Esophagus muscularis mucosa (tissue), 4 donors: Measurements from ENCODE around the gene ARHGEF38. TPM values are rescaled to one million over a fixed set of nuclear protein-coding genes. Genes with fewer than 3 reads are reported as not detected.

Experiments
- DNase-seq: peaks from one replicate; pipeline ENCODE4 v3.0.0-alpha.2; 2017; ENCODE audit errors: extremely low spot score
- H3K27ac ChIP-seq, 4 donors: fragments of 200-600 bp; sonication (generic); replicated peaks in 1 of 4; 1 replicate in 3 of 4; 2 replicates in 1 of 4; pipeline ENCODE4 v1.5.1; 2016 to 2019; ENCODE audit warnings: mild to moderate bottlenecking in 1 of 4
- H3K27me3 ChIP-seq, 4 donors: fragments of 200-600 bp; sonication (generic); one replicate each; pipeline versions ENCODE4 v1.5.1 to v1.6.0; 2016 to 2019
- H3K36me3 ChIP-seq, 4 donors: fragments of 200-600 bp; sonication (generic); one replicate each; pipeline ENCODE4 v1.5.1; 2016 to 2019
- H3K4me1 ChIP-seq, 4 donors: fragments of 200-600 bp; sonication (generic); one replicate each; pipeline ENCODE4 v1.5.1; 2016 to 2019
- H3K4me3 ChIP-seq, 4 donors: fragments of 200-600 bp; sonication (generic); 1 replicate in 2 of 4; 2 replicates in 2 of 4; pipeline ENCODE4 v1.5.1; 2016 to 2019; ENCODE audit warnings: mild to moderate bottlenecking in 4 of 4, moderate library complexity in 1 of 4
- H3K9me3 ChIP-seq, 4 donors: fragments of 200-600 bp; sonication (generic); 1 replicate in 3 of 4; 2 replicates in 1 of 4; pipeline ENCODE4 v1.5.1; 2016 to 2019
- EP300 ChIP-seq: sonication (generic); formaldehyde crosslinking; IDR thresholded peaks from one replicate; pipeline ENCODE4 v1.6.1; 2017; ENCODE audit warnings: antibody characterized with exemption
- POLR2A ChIP-seq: fragments of 450-650 bp; IDR thresholded peaks from one replicate; pipeline ENCODE4 v1.6.1; 2017; ENCODE audit warnings: antibody characterized with exemption, moderate library complexity, mild to moderate bottlenecking, low read depth
- POLR2AphosphoS5 ChIP-seq, 2 donors: sonication (generic); formaldehyde crosslinking; IDR thresholded peaks; one replicate each; pipeline ENCODE4 v1.6.1; 2017; ENCODE audit warnings: antibody characterized with exemption in 2 of 2
- WGBS: methylation state at CpG from one replicate; pipeline ENCODE4 v1.1.5; 2018; 5-methylcytosine and 5-hydroxymethylcytosine counted together
- intact Hi-C: fragments of 100-400 bp; cut with DNase I; formaldehyde crosslinking; loops from one replicate; pipeline ENCODE4 v1.15.1; 2023
- total RNA-seq, 4 donors: library from RNA; depleted of rRNA; stranded (reverse); fragments of >200 nt; gene quantifications; one replicate each; pipeline versions ENCODE4 v1.1.0 to v1.2.1, GENCODE V29; 2016
- TF ChIP-seq, protein P1 (sequence below), 3 experiments: fragments of 200-600 bp in 2 of 3; fragments of 450-650 bp in 1 of 3; sonication (generic) in 2 of 3; IDR thresholded peaks; one replicate each; pipeline ENCODE4 v1.5.1; 2017 to 2019; ENCODE audit warnings: antibody characterized with exemption in 3 of 3, mild to moderate bottlenecking in 2 of 3, moderate library complexity in 1 of 3

ARHGEF38 gene
- total RNA-seq, 4 donors from 2014 or later, result 0.29 TPM; not detected in 3

GRCh38 chr4:105599482-105599881 lies 47.1 kb downstream of the ARHGEF38 start:
- no peaks in the 10 kb centered on the region for H3K36me3 ChIP-seq
- intact Hi-C loops, result no loop called here
- no peaks in the 10 kb centered on the region for H3K4me1 ChIP-seq
- H3K4me3 ChIP-seq, result no peak overlapping the region
- 94% methylated on average over 3 of the region's 3 CpGs for WGBS
- peaks cover 0 to 3% (median 0%) of the 10 kb centered on the region in 4 donors for H3K27me3 ChIP-seq
- no peak for DNase-seq
- H3K9me3 ChIP-seq, result no peaks in the 10 kb centered on the region
- no peak overlapping the region for H3K27ac ChIP-seq
- TF ChIP-seq EP300 (no peak), POLR2AphosphoS5 (IDR thresholded peaks at IDR 0.05) (no peak), POLR2A (no peak)

GRCh38 chr4:105599932-105600655 lies 47.7 kb downstream of the ARHGEF38 start:
- Histone ChIP-seq H3K4me1 (no peaks in the 10 kb centered on the region), H3K27ac (no peak overlapping the region), H3K36me3 (no peaks in the 10 kb centered on the region), H3K27me3 (peaks cover 0 to 3% (median 0%) of the 10 kb centered on the region in 4 donors), H3K9me3 (no peaks in the 10 kb centered on the region), H3K4me3 (no peak overlapping the region)
- WGBS, result 74% methylated on average over 3 of the region's 3 CpGs
- intact Hi-C loops, result no loop called here
- DNase-seq, result no peak
- TF ChIP-seq POLR2AphosphoS5 (IDR thresholded peaks at IDR 0.05) (no peak), EP300 (no peak)
- TF ChIP-seq, protein P1, sequence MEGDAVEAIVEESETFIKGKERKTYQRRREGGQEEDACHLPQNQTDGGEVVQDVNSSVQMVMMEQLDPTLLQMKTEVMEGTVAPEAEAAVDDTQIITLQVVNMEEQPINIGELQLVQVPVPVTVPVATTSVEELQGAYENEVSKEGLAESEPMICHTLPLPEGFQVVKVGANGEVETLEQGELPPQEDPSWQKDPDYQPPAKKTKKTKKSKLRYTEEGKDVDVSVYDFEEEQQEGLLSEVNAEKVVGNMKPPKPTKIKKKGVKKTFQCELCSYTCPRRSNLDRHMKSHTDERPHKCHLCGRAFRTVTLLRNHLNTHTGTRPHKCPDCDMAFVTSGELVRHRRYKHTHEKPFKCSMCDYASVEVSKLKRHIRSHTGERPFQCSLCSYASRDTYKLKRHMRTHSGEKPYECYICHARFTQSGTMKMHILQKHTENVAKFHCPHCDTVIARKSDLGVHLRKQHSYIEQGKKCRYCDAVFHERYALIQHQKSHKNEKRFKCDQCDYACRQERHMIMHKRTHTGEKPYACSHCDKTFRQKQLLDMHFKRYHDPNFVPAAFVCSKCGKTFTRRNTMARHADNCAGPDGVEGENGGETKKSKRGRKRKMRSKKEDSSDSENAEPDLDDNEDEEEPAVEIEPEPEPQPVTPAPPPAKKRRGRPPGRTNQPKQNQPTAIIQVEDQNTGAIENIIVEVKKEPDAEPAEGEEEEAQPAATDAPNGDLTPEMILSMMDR (IDR thresholded peaks at IDR 0.05), result no peak

GRCh38 chr4:105600951-105601350 lies 48.5 kb downstream of the ARHGEF38 start:
- Histone ChIP-seq H3K27ac (no peak overlapping the region), H3K4me3 (no peak overlapping the region), H3K4me1 (no peaks in the 10 kb centered on the region), H3K9me3 (no peaks in the 10 kb centered on the region), H3K27me3 (peaks cover 0 to 3% (median 0%) of the 10 kb centered on the region in 4 donors), H3K36me3 (no peaks in the 10 kb centered on the region)
- DNase-seq, result no peak
- no peak for TF ChIP-seq EP300
- no peak for TF ChIP-seq POLR2A
- no peak for TF ChIP-seq POLR2AphosphoS5 (IDR thresholded peaks at IDR 0.05)
- intact Hi-C loops, result no loop called here
- 76% methylated on average over 1 of the region's 1 CpG for WGBS

DNA sequence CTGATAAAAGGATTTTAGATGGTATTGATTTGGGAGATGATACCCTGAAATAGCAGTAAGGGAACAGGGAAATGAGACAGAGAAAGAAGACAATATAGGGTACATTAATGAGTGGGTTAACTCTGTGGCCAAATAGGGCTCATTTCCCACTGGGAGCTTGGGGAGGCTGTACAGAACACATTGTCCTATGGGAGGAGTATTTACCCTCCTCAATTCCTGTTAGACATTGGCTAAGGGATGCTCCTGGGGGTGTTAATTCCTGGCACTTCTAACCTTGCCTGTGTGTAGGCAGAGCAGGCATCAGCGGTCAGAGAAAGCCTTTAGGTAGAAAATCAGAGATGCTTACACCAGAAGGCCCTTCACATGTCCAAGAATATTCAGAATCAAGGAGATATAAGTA lies 49.0 kb downstream of the ARHGEF38 start:
- intact Hi-C loops, result no loop called here
- H3K9me3 ChIP-seq, result no peaks in the 10 kb centered on the region
- TF ChIP-seq POLR2A, result no peak
- no peak for TF ChIP-seq EP300
- no peak for TF ChIP-seq POLR2AphosphoS5 (IDR thresholded peaks at IDR 0.05)
- TF ChIP-seq, protein P1 (IDR thresholded peaks at IDR 0.05), result no peak
- WGBS, result 88% methylated on average over 1 of the region's 1 CpG
- DNase-seq, result no peak
- H3K4me3 ChIP-seq, result no peak overlapping the region
- no peaks in the 10 kb centered on the region for H3K36me3 ChIP-seq
- peaks cover 0 to 3% (median 0%) of the 10 kb centered on the region in 4 donors for H3K27me3 ChIP-seq
- no peak overlapping the region for H3K27ac ChIP-seq
- no peaks in the 10 kb centered on the region for H3K4me1 ChIP-seq

DNA sequence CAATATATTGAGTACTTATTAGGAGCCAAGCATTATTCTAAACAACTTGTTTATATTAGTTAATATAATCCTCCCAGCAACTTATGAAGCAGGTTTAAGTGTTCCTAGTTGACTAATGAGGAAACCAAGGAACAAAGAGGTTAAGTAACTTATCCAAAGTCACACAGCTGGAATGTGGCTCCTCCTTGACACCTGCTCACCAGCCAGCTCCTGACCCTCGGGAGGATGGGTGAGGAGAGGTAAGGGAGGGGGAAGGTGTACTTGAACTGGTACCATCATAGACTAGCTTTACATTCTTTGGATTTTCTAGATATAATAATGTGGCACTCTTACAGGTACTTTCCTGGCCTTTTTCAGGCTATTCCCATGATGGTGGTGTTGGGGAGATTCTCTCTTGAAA lies 50.7 kb downstream of the ARHGEF38 start:
- Histone ChIP-seq H3K27me3 (no peaks in the 10 kb centered on the region), H3K9me3 (no peaks in the 10 kb centered on the region), H3K4me1 (no peaks in the 10 kb centered on the region), H3K4me3 (no peak overlapping the region), H3K36me3 (no peaks in the 10 kb centered on the region), H3K27ac (no peak overlapping the region)
- intact Hi-C loops, result no loop called here
- 80% methylated on average over 1 of the region's 1 CpG for WGBS
- TF ChIP-seq POLR2AphosphoS5 (IDR thresholded peaks at IDR 0.05) (no peak), POLR2A (no peak), EP300 (no peak)
- TF ChIP-seq, protein P1 (IDR thresholded peaks at IDR 0.05), result no peak
- no peak for DNase-seq
